HepG2 (cell line): ENCODE data around the gene TLE5. TPM values are rescaled to one million over a fixed set of nuclear protein-coding genes. Genes with fewer than 3 reads are reported as not detected.

Experiments used
- AKNA ChIP-seq: sonication (generic); formaldehyde crosslinking; IDR thresholded peaks from 2 replicates; pipeline ENCODE4 v1.4.0; 2020; ENCODE audit warnings: missing genetic modification reagents, borderline replicate concordance
- ARNT2 ChIP-seq: sonication (generic); formaldehyde crosslinking; IDR thresholded peaks from 2 replicates; pipeline ENCODE4 v1.8.0; 2022; ENCODE audit warnings: mild to moderate bottlenecking, low read depth, missing genetic modification reagents, moderate library complexity
- ETV6 ChIP-seq: sonication (generic); formaldehyde crosslinking; conservative IDR thresholded peaks from 2 replicates; pipeline ENCODE4 v1.4.0; 2020; ENCODE audit warnings: missing genetic modification reagents
- HMG20A ChIP-seq: IDR thresholded peaks from 2 replicates; pipeline ENCODE4 v1.6.1; 2016; ENCODE audit warnings: borderline replicate concordance
- KDM2A ChIP-seq: sonication (generic); formaldehyde crosslinking; IDR thresholded peaks from 2 replicates; pipeline ENCODE4 v1.4.0; 2020; ENCODE audit warnings: low read depth, missing genetic modification reagents, borderline replicate concordance
- KLF15 ChIP-seq: sonication (generic); formaldehyde crosslinking; IDR thresholded peaks from 2 replicates; pipeline ENCODE4 v1.8.1; 2023; ENCODE audit warnings: borderline replicate concordance, mild to moderate bottlenecking, inconsistent platforms, missing genetic modification reagents, mixed read lengths
- MEIS1 ChIP-seq: sonication (generic); formaldehyde crosslinking; IDR thresholded peaks from 2 replicates; pipeline ENCODE4 v1.9.0; 2021; ENCODE audit warnings: mild to moderate bottlenecking, missing genetic modification reagents, moderate library complexity, borderline replicate concordance
- MZF1 ChIP-seq: sonication (generic); formaldehyde crosslinking; IDR thresholded peaks from 2 replicates; pipeline ENCODE4 v1.8.1; 2023; ENCODE audit warnings: mild to moderate bottlenecking, missing genetic modification reagents, borderline replicate concordance
- NFATC3 ChIP-seq: sonication (generic); formaldehyde crosslinking; IDR thresholded peaks from 2 replicates; pipeline ENCODE4 v1.5.1; 2020; ENCODE audit warnings: mild to moderate bottlenecking, missing genetic modification reagents
- RAD51 ChIP-seq: fragments of 450-650 bp; IDR thresholded peaks from 2 replicates; pipeline ENCODE4 v1.6.1; 2016; ENCODE audit warnings: borderline replicate concordance
- ZBED4 ChIP-seq: sonication (generic); formaldehyde crosslinking; IDR thresholded peaks from 2 replicates; pipeline ENCODE4 v1.4.0; 2020; ENCODE audit warnings: missing genetic modification reagents, borderline replicate concordance
- ZNF446 ChIP-seq: sonication (generic); formaldehyde crosslinking; IDR thresholded peaks from 2 replicates; pipeline ENCODE4 v1.5.0; 2020; ENCODE audit warnings: mild to moderate bottlenecking, missing genetic modification reagents
- ZNF557 ChIP-seq: sonication (generic); formaldehyde crosslinking; IDR thresholded peaks from 2 replicates; pipeline ENCODE4 v1.4.0; 2020; ENCODE audit warnings: missing genetic modification reagents
- ZNF75D ChIP-seq: sonication (generic); formaldehyde crosslinking; IDR thresholded peaks from 2 replicates; pipeline ENCODE4 v1.8.1; 2023; ENCODE audit warnings: missing genetic modification reagents, mild to moderate bottlenecking, borderline replicate concordance
- ZNF883 ChIP-seq: sonication (generic); formaldehyde crosslinking; IDR thresholded peaks from 2 replicates; pipeline ENCODE4 v1.5.1; 2020; ENCODE audit warnings: mild to moderate bottlenecking, missing genetic modification reagents; ENCODE audit errors: not compliant biosample characterization
- polyA plus RNA-seq, 8 experiments: library from polyadenylated mRNA; depleted of rRNA in 3 of 8; stranded (reverse) in 7 of 8; unstranded in 1 of 8; fragments of >200 nt; fragmentation: Illumina TruSeq in 4 of 8; extraction: Trizol in 4 of 8; gene quantifications; 2 replicates each; pipeline versions ENCODE4 v1.2.1 to v1.2.3, GENCODE V29; 2011 to 2016; ENCODE audit warnings: low read depth in 4 of 8, missing spikeins in 1 of 8, mixed read lengths in 1 of 8; ENCODE audit not compliant: insufficient read depth in 1 of 8
- total RNA-seq, 5 experiments: library from RNA; depleted of rRNA; stranded (reverse); fragments of >200 nt; fragmentation: Illumina TruSeq; extraction: Trizol; gene quantifications; 2 replicates each; pipeline ENCODE4 v1.2.3, GENCODE V29; 2016; ENCODE audit warnings: low read depth in 1 of 5
- TF ChIP-seq, protein P1 (sequence below): sonication (generic); formaldehyde crosslinking; IDR thresholded peaks from 2 replicates; pipeline ENCODE4 v1.4.0; 2020; ENCODE audit warnings: missing genetic modification reagents, borderline replicate concordance

Gene TLE5
- total and polyA plus RNA-seq, 2 of the 13 experiments (the other 11 are each of a cell fraction or from before 2014, with no cell fraction given) = 62.8 to 189 TPM

DNA sequence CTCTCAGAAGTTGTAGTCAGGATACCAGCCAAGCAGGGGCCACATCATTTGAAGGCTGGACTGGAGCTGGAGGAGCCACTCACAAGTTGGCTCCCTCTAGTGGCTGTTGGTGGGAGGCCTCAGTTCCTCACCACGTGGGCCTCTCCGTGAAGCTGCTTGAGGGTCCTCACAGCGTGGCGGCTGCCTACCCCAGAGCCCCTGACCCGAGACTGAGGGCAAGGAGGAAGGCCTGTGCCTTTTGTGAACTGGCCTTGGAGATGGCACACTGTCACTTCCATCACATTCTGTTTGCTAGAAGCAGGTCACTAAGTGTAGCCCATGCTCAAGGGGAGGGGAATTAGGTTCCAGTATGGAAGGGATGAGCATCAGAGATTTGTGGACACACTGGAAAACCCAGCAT, 46.5 kb upstream of the TLE5 start (continued):
- TF ChIP-seq ZNF883 (no peak), KDM2A (CRISPR knock-in tag) (peak; percentile 39; the same call in 1 of the 2 replicates), NFATC3 (CRISPR knock-in tag) (no peak), HMG20A (CRISPR knock-in tag) (no peak), KLF15 (CRISPR knock-in tag) (no peak), MEIS1 (no peak), ZNF557 (CRISPR knock-in tag) (no peak), ZNF446 (CRISPR knock-in tag) (no peak), AKNA (CRISPR knock-in tag) (no peak), ZNF75D (no peak), ETV6 (CRISPR knock-in tag) (no peak), RAD51 (no peak), ARNT2 (no peak), MZF1 (no peak), ZBED4 (CRISPR knock-in tag) (no peak)
- TF ChIP-seq, protein P1, sequence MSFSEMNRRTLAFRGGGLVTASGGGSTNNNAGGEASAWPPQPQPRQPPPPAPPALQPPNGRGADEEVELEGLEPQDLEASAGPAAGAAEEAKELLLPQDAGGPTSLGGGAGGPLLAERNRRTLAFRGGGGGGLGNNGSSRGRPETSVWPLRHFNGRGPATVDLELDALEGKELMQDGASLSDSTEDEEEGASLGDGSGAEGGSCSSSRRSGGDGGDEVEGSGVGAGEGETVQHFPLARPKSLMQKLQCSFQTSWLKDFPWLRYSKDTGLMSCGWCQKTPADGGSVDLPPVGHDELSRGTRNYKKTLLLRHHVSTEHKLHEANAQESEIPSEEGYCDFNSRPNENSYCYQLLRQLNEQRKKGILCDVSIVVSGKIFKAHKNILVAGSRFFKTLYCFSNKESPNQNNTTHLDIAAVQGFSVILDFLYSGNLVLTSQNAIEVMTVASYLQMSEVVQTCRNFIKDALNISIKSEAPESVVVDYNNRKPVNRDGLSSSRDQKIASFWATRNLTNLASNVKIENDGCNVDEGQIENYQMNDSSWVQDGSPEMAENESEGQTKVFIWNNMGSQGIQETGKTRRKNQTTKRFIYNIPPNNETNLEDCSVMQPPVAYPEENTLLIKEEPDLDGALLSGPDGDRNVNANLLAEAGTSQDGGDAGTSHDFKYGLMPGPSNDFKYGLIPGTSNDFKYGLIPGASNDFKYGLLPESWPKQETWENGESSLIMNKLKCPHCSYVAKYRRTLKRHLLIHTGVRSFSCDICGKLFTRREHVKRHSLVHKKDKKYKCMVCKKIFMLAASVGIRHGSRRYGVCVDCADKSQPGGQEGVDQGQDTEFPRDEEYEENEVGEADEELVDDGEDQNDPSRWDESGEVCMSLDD (CRISPR knock-in tag) = no peak
